PC-9 (cell line): ENCODE measurements around the gene BRSK2.

Experiments
- EZH2 ChIP-seq: fragments of 200-600 bp; sonication (generic); IDR thresholded peaks from 2 replicates; pipeline ENCODE4 v1.8.0; 2017; ENCODE audit warnings: antibody characterized with exemption, low read depth
- TF ChIP-seq, protein P1 (sequence below): fragments of 200-600 bp; sonication (generic); conservative IDR thresholded peaks from 2 replicates; pipeline ENCODE4 v1.6.1; 2017; ENCODE audit warnings: mixed run types, antibody characterized with exemption, mild to moderate bottlenecking, moderate library complexity

DNA sequence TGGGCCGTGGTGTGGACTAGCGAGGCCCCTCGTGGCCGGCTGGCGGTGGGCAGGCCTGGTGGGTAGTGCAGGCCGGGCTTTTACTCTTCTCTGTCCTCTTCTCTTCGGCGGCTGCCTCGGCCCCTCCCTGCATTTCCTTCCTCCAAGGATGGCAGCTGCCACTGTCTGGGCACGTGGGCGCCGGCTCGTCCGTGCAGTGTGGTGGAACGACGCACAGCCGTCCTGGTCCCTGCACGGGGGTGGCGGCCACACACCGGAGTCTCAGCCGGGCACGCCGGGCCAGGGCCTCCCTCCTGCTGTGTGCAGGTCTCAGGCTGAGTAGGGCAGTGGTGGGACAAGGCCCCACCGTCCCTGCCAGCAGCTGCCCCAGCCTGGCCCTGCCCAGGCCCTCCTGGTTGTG lies 59.1 kb downstream of the BRSK2 start:
- TF ChIP-seq, protein P1, sequence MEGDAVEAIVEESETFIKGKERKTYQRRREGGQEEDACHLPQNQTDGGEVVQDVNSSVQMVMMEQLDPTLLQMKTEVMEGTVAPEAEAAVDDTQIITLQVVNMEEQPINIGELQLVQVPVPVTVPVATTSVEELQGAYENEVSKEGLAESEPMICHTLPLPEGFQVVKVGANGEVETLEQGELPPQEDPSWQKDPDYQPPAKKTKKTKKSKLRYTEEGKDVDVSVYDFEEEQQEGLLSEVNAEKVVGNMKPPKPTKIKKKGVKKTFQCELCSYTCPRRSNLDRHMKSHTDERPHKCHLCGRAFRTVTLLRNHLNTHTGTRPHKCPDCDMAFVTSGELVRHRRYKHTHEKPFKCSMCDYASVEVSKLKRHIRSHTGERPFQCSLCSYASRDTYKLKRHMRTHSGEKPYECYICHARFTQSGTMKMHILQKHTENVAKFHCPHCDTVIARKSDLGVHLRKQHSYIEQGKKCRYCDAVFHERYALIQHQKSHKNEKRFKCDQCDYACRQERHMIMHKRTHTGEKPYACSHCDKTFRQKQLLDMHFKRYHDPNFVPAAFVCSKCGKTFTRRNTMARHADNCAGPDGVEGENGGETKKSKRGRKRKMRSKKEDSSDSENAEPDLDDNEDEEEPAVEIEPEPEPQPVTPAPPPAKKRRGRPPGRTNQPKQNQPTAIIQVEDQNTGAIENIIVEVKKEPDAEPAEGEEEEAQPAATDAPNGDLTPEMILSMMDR = no peak
- TF ChIP-seq EZH2 = no peak
